ENCODE data around the gene PUSL1.

PUSL1 gene

GRCh38 chr1:1331068-1331965 lies 22.9 kb downstream of the PUSL1 start, which contains the start of gene TAS1R3:
Gene TAS1R3 (plus strand): TSS chr1:1331280. CDS start chr1:1331346, 66 bp downstream.
- Histone ChIP-seq H3K9me3 (ENCODE audit: control insufficient read depth, low read length) (no peaks in the 10 kb centered on the region), H3K4me3 (ENCODE audit: low read length) (no peak within 1 kb of the TSS), H3K4me1 (ENCODE audit: control insufficient read depth, insufficient read depth, low read length) (peaks cover 13% of the 10 kb centered on the region), H3K9ac (ENCODE audit: low read length) (peak within 1 kb of the TSS; percentile 54), H3K27me3 (replicated peaks; ENCODE audit: control insufficient read depth, insufficient read depth, low read length) (no peaks in the 10 kb centered on the region), H3K36me3 (ENCODE audit: control insufficient read depth, insufficient read depth, low read length, severe bottlenecking) (peaks cover 6% of the 10 kb centered on the region)
- peak; percentile 41 for DNase-seq (ENCODE audit: low read depth)

GRCh38 chr1:1332031-1332755 lies 23.8 kb downstream of the PUSL1 start:
- DNase-seq (ENCODE audit: low read depth): no peak
- Histone ChIP-seq H3K27me3 (replicated peaks; ENCODE audit: control insufficient read depth, insufficient read depth, low read length) (no peaks in the 10 kb centered on the region), H3K4me3 (ENCODE audit: low read length) (no peak overlapping the region), H3K4me1 (ENCODE audit: control insufficient read depth, insufficient read depth, low read length) (peaks cover 13% of the 10 kb centered on the region), H3K9ac (ENCODE audit: low read length) (no peak overlapping the region), H3K36me3 (ENCODE audit: control insufficient read depth, insufficient read depth, low read length, severe bottlenecking) (peaks cover 7% of the 10 kb centered on the region), H3K9me3 (ENCODE audit: control insufficient read depth, low read length) (no peaks in the 10 kb centered on the region)

GRCh38 chr1:1332774-1333480 lies 24.5 kb downstream of the PUSL1 start:
- DNase-seq (ENCODE audit: low read depth): no peak
- Histone ChIP-seq H3K4me1 (ENCODE audit: control insufficient read depth, insufficient read depth, low read length) (peaks cover 13% of the 10 kb centered on the region), H3K27me3 (replicated peaks; ENCODE audit: control insufficient read depth, insufficient read depth, low read length) (no peaks in the 10 kb centered on the region), H3K9ac (ENCODE audit: low read length) (no peak overlapping the region), H3K4me3 (ENCODE audit: low read length) (no peak overlapping the region), H3K36me3 (ENCODE audit: control insufficient read depth, insufficient read depth, low read length, severe bottlenecking) (peaks cover 5% of the 10 kb centered on the region), H3K9me3 (ENCODE audit: control insufficient read depth, low read length) (no peaks in the 10 kb centered on the region)

GRCh38 chr1:1333551-1334241 lies 25.3 kb downstream of the PUSL1 start:
- peaks cover 11% of the 10 kb centered on the region for H3K36me3 ChIP-seq (ENCODE audit: control insufficient read depth, insufficient read depth, low read length, severe bottlenecking)
- no peak overlapping the region for H3K4me3 ChIP-seq (ENCODE audit: low read length)
- DNase-seq (ENCODE audit: low read depth): no peak
- H3K9ac ChIP-seq (ENCODE audit: low read length): no peak overlapping the region
- peaks cover 13% of the 10 kb centered on the region for H3K4me1 ChIP-seq (ENCODE audit: control insufficient read depth, insufficient read depth, low read length)
- H3K27me3 ChIP-seq (replicated peaks; ENCODE audit: control insufficient read depth, insufficient read depth, low read length): no peaks in the 10 kb centered on the region
- no peaks in the 10 kb centered on the region for H3K9me3 ChIP-seq (ENCODE audit: control insufficient read depth, low read length)

- no peaks in the 10 kb centered on the region for H3K9me3 ChIP-seq (ENCODE audit: control insufficient read depth, low read length)
- DNase-seq (ENCODE audit: low read depth): no peak
- no peak overlapping the region for H3K9ac ChIP-seq (ENCODE audit: low read length)
- no peaks in the 10 kb centered on the region for H3K27me3 ChIP-seq (replicated peaks; ENCODE audit: control insufficient read depth, insufficient read depth, low read length)
- H3K4me1 ChIP-seq (ENCODE audit: control insufficient read depth, insufficient read depth, low read length): peaks cover 13% of the 10 kb centered on the region
- H3K4me3 ChIP-seq (ENCODE audit: low read length): no peak overlapping the region
- H3K36me3 ChIP-seq (ENCODE audit: control insufficient read depth, insufficient read depth, low read length, severe bottlenecking): peaks cover 17% of the 10 kb centered on the region
Observed at GRCh38 chr1:1334835-1335234, 26.4 kb downstream of the PUSL1 start.

- peaks cover 13% of the 10 kb centered on the region for H3K4me1 ChIP-seq (ENCODE audit: control insufficient read depth, insufficient read depth, low read length)
- DNase-seq (ENCODE audit: low read depth): no peak
Observed at GRCh38 chr1:1335283-1335682, 26.9 kb downstream of the PUSL1 start.

GRCh38 chr1:1335792-1336248 lies 27.4 kb downstream of the PUSL1 start:
- no peak overlapping the region for H3K4me3 ChIP-seq (ENCODE audit: low read length)
- H3K4me1 ChIP-seq (ENCODE audit: control insufficient read depth, insufficient read depth, low read length): peaks cover 8% of the 10 kb centered on the region
- H3K9me3 ChIP-seq (ENCODE audit: control insufficient read depth, low read length): no peaks in the 10 kb centered on the region
- no peaks in the 10 kb centered on the region for H3K27me3 ChIP-seq (replicated peaks; ENCODE audit: control insufficient read depth, insufficient read depth, low read length)
- no peak for DNase-seq (ENCODE audit: low read depth)
- H3K9ac ChIP-seq (ENCODE audit: low read length): no peak overlapping the region
- H3K36me3 ChIP-seq (ENCODE audit: control insufficient read depth, insufficient read depth, low read length, severe bottlenecking): peaks cover 23% of the 10 kb centered on the region

More at GRCh38 chr1:1335283-1335682, 26.9 kb downstream of the PUSL1 start:
- Histone ChIP-seq H3K9ac (ENCODE audit: low read length) (no peak overlapping the region), H3K4me3 (ENCODE audit: low read length) (no peak overlapping the region), H3K36me3 (ENCODE audit: control insufficient read depth, insufficient read depth, low read length, severe bottlenecking) (peaks cover 18% of the 10 kb centered on the region), H3K9me3 (ENCODE audit: control insufficient read depth, low read length) (no peaks in the 10 kb centered on the region), H3K27me3 (replicated peaks; ENCODE audit: control insufficient read depth, insufficient read depth, low read length) (no peaks in the 10 kb centered on the region)

GRCh38 chr1:1336446-1336845 lies 28.0 kb downstream of the PUSL1 start:
- Histone ChIP-seq H3K27me3 (replicated peaks; ENCODE audit: control insufficient read depth, insufficient read depth, low read length) (no peaks in the 10 kb centered on the region), H3K4me1 (ENCODE audit: control insufficient read depth, insufficient read depth, low read length) (peaks cover 2% of the 10 kb centered on the region), H3K4me3 (ENCODE audit: low read length) (no peak overlapping the region), H3K36me3 (ENCODE audit: control insufficient read depth, insufficient read depth, low read length, severe bottlenecking) (peaks cover 28% of the 10 kb centered on the region), H3K9ac (ENCODE audit: low read length) (no peak overlapping the region), H3K9me3 (ENCODE audit: control insufficient read depth, low read length) (no peaks in the 10 kb centered on the region)
- DNase-seq (ENCODE audit: low read depth): no peak

- H3K4me1 ChIP-seq (ENCODE audit: control insufficient read depth, insufficient read depth, low read length): no peaks in the 10 kb centered on the region
Observed at GRCh38 chr1:1336931-1337792, 28.8 kb downstream of the PUSL1 start.

GRCh38 chr1:1337793-1338147 lies 29.4 kb downstream of the PUSL1 start:
- Histone ChIP-seq H3K27me3 (replicated peaks; ENCODE audit: control insufficient read depth, insufficient read depth, low read length) (no peaks in the 10 kb centered on the region), H3K4me1 (ENCODE audit: control insufficient read depth, insufficient read depth, low read length) (no peaks in the 10 kb centered on the region), H3K9ac (ENCODE audit: low read length) (no peak overlapping the region), H3K36me3 (ENCODE audit: control insufficient read depth, insufficient read depth, low read length, severe bottlenecking) (peaks cover 32% of the 10 kb centered on the region), H3K4me3 (ENCODE audit: low read length) (no peak overlapping the region), H3K9me3 (ENCODE audit: control insufficient read depth, low read length) (no peaks in the 10 kb centered on the region)
- DNase-seq (ENCODE audit: low read depth): no peak

More at GRCh38 chr1:1336931-1337792, 28.8 kb downstream of the PUSL1 start:
- H3K36me3 ChIP-seq (ENCODE audit: control insufficient read depth, insufficient read depth, low read length, severe bottlenecking): peaks cover 32% of the 10 kb centered on the region
- H3K27me3 ChIP-seq (replicated peaks; ENCODE audit: control insufficient read depth, insufficient read depth, low read length): no peaks in the 10 kb centered on the region
- no peak overlapping the region for H3K4me3 ChIP-seq (ENCODE audit: low read length)
- no peaks in the 10 kb centered on the region for H3K9me3 ChIP-seq (ENCODE audit: control insufficient read depth, low read length)
- no peak for DNase-seq (ENCODE audit: low read depth)
- no peak overlapping the region for H3K9ac ChIP-seq (ENCODE audit: low read length)

Data from adipocyte (in vitro differentiated cells).